MM.1S (cell line): ENCODE data around the gene SH3RF3.

Experiments used
- DNase-seq: peaks from one replicate; pipeline ENCODE4 v3.0.0-alpha.2; 2015
- H2AFZ ChIP-seq: fragments of 300-600 bp; sonication (generic); 2 replicates; pipeline ENCODE4 v1.6.0; 2016; ENCODE audit warnings: antibody characterized with exemption, low read length
- H3F3A ChIP-seq: fragments of 300-600 bp; sonication (generic); 2 replicates; pipeline ENCODE4 v1.6.1; 2016; ENCODE audit warnings: mild to moderate bottlenecking, antibody characterized with exemption, low read length, moderate library complexity, mixed read lengths; ENCODE audit not compliant: insufficient read depth
- H3K27ac ChIP-seq: fragments of 300-600 bp; sonication (generic); 2 replicates; pipeline ENCODE4 v1.5.1; 2016; ENCODE audit warnings: mild to moderate bottlenecking, low read length
- H3K27me3 ChIP-seq: fragments of 300-600 bp; sonication (generic); replicated peaks from 2 replicates; pipeline ENCODE4 v1.6.0; 2016; ENCODE audit warnings: low read length; ENCODE audit not compliant: insufficient read depth
- H3K36me3 ChIP-seq: fragments of 300-600 bp; sonication (generic); replicated peaks from 2 replicates; pipeline ENCODE4 v1.6.1; 2016; ENCODE audit warnings: mild to moderate bottlenecking, low read length, mixed read lengths; ENCODE audit not compliant: insufficient read depth
- H3K4me1 ChIP-seq: fragments of 300-600 bp; sonication (generic); 2 replicates; pipeline ENCODE4 v1.6.1; 2016; ENCODE audit warnings: low read length, mixed read lengths
- H3K4me2 ChIP-seq: fragments of 300-600 bp; sonication (generic); 2 replicates; pipeline ENCODE4 v1.6.0; 2016; ENCODE audit warnings: low read depth, low read length
- H3K4me3 ChIP-seq: fragments of 300-600 bp; sonication (generic); 2 replicates; pipeline ENCODE4 v1.5.1; 2016; ENCODE audit warnings: low read length, mixed read lengths
- H3K79me2 ChIP-seq: fragments of 300-600 bp; sonication (generic); 2 replicates; pipeline ENCODE4 v1.6.1; 2016; ENCODE audit warnings: mixed run types, low read length, mixed read lengths
- H3K9ac ChIP-seq: fragments of 300-600 bp; sonication (generic); 2 replicates; pipeline ENCODE4 v1.6.1; 2016; ENCODE audit warnings: low read length, mixed read lengths
- H3K9me2 ChIP-seq: fragments of 300-600 bp; sonication (generic); replicated peaks from 2 replicates; pipeline ENCODE4 v1.6.1; 2016; ENCODE audit warnings: mild to moderate bottlenecking, low read length, mixed read lengths; ENCODE audit not compliant: insufficient read depth
- H3K9me3 ChIP-seq: fragments of 300-600 bp; sonication (generic); replicated peaks from 2 replicates; pipeline ENCODE4 v1.6.1; 2016; ENCODE audit warnings: mild to moderate bottlenecking, low read length, mixed read lengths; ENCODE audit not compliant: insufficient read depth
- H4K20me1 ChIP-seq: fragments of 300-600 bp; sonication (generic); 2 replicates; pipeline ENCODE4 v1.6.1; 2016; ENCODE audit warnings: mild to moderate bottlenecking, low read length, moderate library complexity, mixed read lengths; ENCODE audit not compliant: insufficient read depth
- EZH2 ChIP-seq: fragments of 300-600 bp; sonication (generic); optimal IDR thresholded peaks from 2 replicates; pipeline ENCODE3; 2017; ENCODE audit warnings: low read depth, mild to moderate bottlenecking, antibody characterized with exemption, low read length, mixed read lengths
- EZH2phosphoT487 ChIP-seq: fragments of 300-600 bp; sonication (generic); IDR thresholded peaks from 2 replicates; pipeline ENCODE4 v1.6.1; 2018; ENCODE audit warnings: antibody characterized with exemption, low read length
- TF ChIP-seq, protein P1 (sequence below): fragments of 300-600 bp; sonication (generic); IDR thresholded peaks from 2 replicates; pipeline ENCODE4 v1.5.1; 2016; ENCODE audit warnings: antibody characterized with exemption, low read length, mixed read lengths

SH3RF3 gene

DNA sequence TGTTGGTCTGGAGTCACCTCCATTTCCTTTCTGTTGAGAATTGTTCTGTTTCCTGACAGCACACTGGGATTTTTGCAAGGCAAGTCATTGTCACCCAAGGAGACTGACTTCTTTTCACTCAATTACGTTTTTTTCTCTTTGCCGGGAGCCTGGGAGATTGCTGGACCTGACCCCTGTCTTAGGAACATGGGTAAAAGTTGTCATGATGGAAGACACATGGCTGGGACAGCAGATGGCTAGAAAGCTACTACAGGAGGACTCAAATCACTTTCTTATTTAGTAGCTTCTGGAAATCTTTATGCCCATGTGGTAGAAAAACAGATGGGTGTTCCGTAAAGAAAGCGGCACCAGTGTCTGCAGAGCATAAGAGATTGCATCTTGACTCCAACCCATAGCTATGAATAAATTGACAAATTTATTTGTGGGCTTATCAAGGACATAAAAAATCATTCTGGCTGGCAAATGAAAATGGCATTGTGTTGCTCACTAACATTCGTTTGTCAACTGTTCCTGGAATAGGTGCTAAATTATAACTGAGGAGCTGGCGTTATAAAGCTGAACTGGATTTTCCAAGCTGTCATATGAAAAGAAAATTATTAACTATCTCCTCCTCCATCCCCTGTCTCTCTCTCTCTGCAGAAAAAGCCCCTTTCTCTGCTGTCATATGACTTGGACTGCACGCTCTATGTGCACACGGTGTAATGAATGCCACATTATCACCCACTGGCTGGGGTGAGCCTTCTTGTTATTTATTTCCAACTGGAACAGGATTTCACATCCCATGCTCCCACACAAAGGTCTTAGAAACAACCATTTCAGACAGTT lies 159.8 kb downstream of the SH3RF3 start:
- no peak for DNase-seq
- H3K36me3 ChIP-seq, result no peaks in the 10 kb centered on the region
- H3K9me2 ChIP-seq, result no peaks in the 10 kb centered on the region
- no peaks in the 10 kb centered on the region for H3K27me3 ChIP-seq
- no peak for TF ChIP-seq EZH2phosphoT487
- no peak for TF ChIP-seq EZH2
- TF ChIP-seq, protein P1, sequence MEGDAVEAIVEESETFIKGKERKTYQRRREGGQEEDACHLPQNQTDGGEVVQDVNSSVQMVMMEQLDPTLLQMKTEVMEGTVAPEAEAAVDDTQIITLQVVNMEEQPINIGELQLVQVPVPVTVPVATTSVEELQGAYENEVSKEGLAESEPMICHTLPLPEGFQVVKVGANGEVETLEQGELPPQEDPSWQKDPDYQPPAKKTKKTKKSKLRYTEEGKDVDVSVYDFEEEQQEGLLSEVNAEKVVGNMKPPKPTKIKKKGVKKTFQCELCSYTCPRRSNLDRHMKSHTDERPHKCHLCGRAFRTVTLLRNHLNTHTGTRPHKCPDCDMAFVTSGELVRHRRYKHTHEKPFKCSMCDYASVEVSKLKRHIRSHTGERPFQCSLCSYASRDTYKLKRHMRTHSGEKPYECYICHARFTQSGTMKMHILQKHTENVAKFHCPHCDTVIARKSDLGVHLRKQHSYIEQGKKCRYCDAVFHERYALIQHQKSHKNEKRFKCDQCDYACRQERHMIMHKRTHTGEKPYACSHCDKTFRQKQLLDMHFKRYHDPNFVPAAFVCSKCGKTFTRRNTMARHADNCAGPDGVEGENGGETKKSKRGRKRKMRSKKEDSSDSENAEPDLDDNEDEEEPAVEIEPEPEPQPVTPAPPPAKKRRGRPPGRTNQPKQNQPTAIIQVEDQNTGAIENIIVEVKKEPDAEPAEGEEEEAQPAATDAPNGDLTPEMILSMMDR, result no peak
- no peak overlapping the region for H3K4me2 ChIP-seq
- H3K9me3 ChIP-seq, result no peaks in the 10 kb centered on the region
- H3K9ac ChIP-seq, result no peak overlapping the region
- H3K4me3 ChIP-seq, result no peak overlapping the region
- no peak overlapping the region for H2AFZ ChIP-seq
- peaks cover 9% of the 10 kb centered on the region for H3K4me1 ChIP-seq
- H4K20me1 ChIP-seq, result no peaks in the 10 kb centered on the region
- H3F3A ChIP-seq, result no peaks in the 10 kb centered on the region
- peaks cover 77% of the 10 kb centered on the region for H3K79me2 ChIP-seq
- no peak overlapping the region for H3K27ac ChIP-seq

DNA sequence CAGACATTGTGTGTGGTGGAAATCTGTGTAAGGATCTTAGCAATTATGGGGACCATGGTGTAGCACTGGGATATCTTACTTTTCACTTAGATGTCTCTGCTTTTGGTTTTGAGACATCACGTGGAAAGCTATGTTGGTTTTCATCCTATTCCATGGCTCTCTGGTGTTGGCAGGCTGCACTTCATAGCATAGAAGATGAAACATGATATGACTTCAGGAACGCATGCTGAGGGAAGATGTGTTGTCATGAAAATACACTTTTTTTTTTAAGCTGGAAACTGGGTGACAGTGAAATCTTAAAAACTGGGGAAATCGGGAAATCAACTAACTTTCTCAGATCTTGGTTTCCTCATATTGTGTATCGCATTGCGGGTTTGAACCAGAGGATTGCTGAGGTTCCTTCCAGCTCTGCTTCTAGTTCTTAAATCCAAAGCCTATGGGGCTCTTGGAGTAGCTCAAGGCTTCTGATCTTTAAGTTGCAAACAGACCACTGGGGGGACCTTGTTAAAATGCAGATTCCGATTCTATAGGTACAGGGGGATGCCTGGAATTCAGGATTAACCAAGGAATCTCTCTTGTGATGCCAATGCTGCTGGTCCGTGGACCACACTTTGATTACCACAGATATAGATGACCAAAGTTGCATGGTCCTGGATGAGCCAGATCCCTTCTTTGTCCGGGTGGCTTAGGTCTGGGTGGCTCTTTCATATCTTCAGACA lies 160.7 kb downstream of the SH3RF3 start:
- no peaks in the 10 kb centered on the region for H4K20me1 ChIP-seq

DNA sequence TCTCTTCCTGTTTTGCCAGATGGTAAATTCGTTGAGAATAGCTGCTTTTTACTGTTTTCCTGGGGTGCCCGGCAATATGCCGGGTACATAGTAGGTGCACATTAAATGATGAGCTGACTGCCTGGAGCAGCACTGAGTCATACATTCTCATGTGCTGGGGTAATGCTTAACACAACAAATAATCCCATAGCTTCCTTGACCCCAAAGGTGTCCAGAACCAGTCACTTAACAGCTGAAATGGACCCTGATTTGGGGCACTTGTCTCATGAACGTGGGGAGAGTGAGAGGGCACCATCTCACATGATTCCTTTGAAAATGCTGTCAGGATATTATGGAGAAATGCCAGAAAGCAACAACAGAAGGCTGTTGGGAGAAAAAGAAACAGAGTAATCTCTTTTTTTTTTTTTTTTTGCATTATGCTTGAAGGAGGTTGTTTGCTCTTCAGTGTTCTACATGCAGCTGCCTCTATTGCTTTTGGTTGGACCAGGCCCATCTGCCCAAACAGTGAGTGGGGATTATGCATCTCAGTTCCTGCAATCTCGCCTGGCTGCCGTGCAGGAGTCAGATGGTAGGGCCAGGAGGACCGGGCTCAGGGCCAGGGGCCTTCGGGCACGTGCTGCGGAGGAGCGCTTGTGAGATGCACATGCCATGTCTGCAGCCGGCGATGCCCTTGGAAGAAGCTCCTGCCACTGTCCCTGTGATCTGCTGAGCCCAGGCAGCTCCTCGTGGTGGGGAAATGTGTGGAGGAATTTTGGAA lies 162.1 kb downstream of the SH3RF3 start:
- TF ChIP-seq, protein P1, result no peak
- TF ChIP-seq EZH2phosphoT487, result no peak
- no peak for TF ChIP-seq EZH2
- Histone ChIP-seq H2AFZ (no peak overlapping the region), H4K20me1 (no peaks in the 10 kb centered on the region), H3K4me2 (no peak overlapping the region), H3K4me1 (peaks cover 28% of the 10 kb centered on the region), H3K9ac (no peak overlapping the region), H3K9me3 (no peaks in the 10 kb centered on the region), H3F3A (peaks cover 17% of the 10 kb centered on the region), H3K79me2 (peaks cover 62% of the 10 kb centered on the region), H3K36me3 (no peaks in the 10 kb centered on the region), H3K27ac (no peak overlapping the region), H3K27me3 (no peaks in the 10 kb centered on the region), H3K9me2 (no peaks in the 10 kb centered on the region), H3K4me3 (no peak overlapping the region)
- no peak for DNase-seq

More for the DNA sequence above, 160.7 kb downstream of the SH3RF3 start:
- Histone ChIP-seq H3F3A (peaks cover 3% of the 10 kb centered on the region), H3K9ac (no peak overlapping the region), H3K4me2 (no peak overlapping the region), H3K27me3 (no peaks in the 10 kb centered on the region), H2AFZ (no peak overlapping the region), H3K36me3 (no peaks in the 10 kb centered on the region), H3K9me3 (no peaks in the 10 kb centered on the region), H3K4me1 (peaks cover 14% of the 10 kb centered on the region), H3K9me2 (no peaks in the 10 kb centered on the region), H3K4me3 (no peak overlapping the region), H3K79me2 (peaks cover 72% of the 10 kb centered on the region), H3K27ac (no peak overlapping the region)
- no peak for DNase-seq
- no peak for TF ChIP-seq EZH2
- TF ChIP-seq, protein P1, result no peak
- no peak for TF ChIP-seq EZH2phosphoT487
